SJCRH30 (cell line): ENCODE results near the gene NLE1. TPM values are rescaled to one million over a fixed set of nuclear protein-coding genes. Genes with fewer than 3 reads are reported as not detected.

Experiments used
- DNase-seq, 2 experiments: peaks; one replicate each; pipeline ENCODE4 v3.0.0-alpha.2; 2015 to 2020
- H3K27ac ChIP-seq: fragments of 250-450 bp; sonication (Bioruptor Pico); 2 replicates; pipeline ENCODE4 v1.5.1; 2020; ENCODE audit warnings: mild to moderate bottlenecking, moderate library complexity
- H3K27me3 ChIP-seq: fragments of 250-450 bp; sonication (Bioruptor Pico); 2 replicates; pipeline ENCODE4 v1.5.1; 2020; ENCODE audit warnings: mild to moderate bottlenecking, moderate library complexity
- H3K36me3 ChIP-seq: fragments of 250-450 bp; sonication (Bioruptor Pico); 2 replicates; pipeline ENCODE4 v1.5.1; 2020; ENCODE audit warnings: mild to moderate bottlenecking, moderate library complexity
- H3K4me1 ChIP-seq: fragments of 250-450 bp; sonication (Bioruptor Pico); 2 replicates; pipeline ENCODE4 v1.5.1; 2020; ENCODE audit warnings: mild to moderate bottlenecking, moderate library complexity
- H3K4me3 ChIP-seq: fragments of 250-450 bp; sonication (Bioruptor Pico); 2 replicates; pipeline ENCODE4 v1.5.1; 2020; ENCODE audit warnings: mild to moderate bottlenecking, moderate library complexity
- H3K9me3 ChIP-seq: fragments of 250-450 bp; sonication (Bioruptor Pico); replicated peaks from 2 replicates; pipeline ENCODE4 v1.5.1; 2020; ENCODE audit warnings: mild to moderate bottlenecking, moderate library complexity
- total RNA-seq: library from RNA; depleted of rRNA; stranded (reverse); fragments of >200 nt; shearing (Covaris generic); gene quantifications from 2 replicates; pipeline ENCODE4 v1.2.3, GENCODE V29; 2014; rRNA removed

NLE1 gene
- total RNA-seq, 1 experiment from 2014 or later, result 23.9 TPM

DNA sequence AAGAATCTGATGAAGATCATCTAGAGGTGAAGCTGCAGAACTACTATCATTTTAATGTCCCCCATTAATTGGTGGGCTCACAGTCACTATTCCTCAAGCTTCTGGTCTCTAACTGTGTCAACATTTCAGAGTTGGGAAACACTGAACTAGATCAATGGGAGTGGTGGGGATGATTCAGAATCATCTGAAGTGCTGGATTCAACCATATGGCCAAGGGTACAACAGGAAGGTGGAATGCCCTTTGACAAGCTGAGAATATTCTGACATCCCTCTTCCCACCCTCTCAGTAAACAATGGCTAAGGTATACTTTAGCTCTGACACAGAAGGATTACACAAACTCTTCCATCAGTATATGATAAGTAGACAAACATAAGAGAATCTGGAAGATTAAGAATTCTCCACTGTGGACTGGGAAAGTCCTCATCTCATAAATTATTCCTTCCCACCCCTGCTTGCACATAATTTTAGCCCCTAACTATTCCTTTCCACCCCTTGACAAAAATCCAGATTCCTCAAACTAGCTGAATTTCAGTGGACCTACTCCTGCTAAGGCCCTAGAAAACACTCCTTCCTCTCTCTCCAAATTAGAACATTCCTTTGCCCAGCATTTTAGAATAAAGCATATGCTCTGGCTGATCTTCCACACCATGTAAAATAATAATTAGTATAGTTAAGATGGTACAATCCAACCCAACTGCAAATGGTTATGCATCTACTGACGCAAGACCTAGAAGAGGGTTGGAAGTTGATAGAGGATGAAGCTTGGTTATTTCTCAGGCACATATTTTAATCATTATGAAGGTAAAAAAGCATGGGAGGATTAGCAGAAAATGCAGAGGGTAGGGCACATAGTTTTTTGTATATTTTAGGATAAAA is 62.3 kb downstream of the NLE1 start:
- no peaks in the 10 kb centered on the region for H3K9me3 ChIP-seq
- no peak overlapping the region for H3K27ac ChIP-seq
- H3K4me3 ChIP-seq, result no peak overlapping the region
- peaks cover 20% of the 10 kb centered on the region for H3K4me1 ChIP-seq
- no peaks in the 10 kb centered on the region for H3K27me3 ChIP-seq
- no peaks in the 10 kb centered on the region for H3K36me3 ChIP-seq
- DNase-seq, result no peak

Other genes starting within 250 kb of the NLE1 start
- 0.46 and 0.79 TPM in 2 replicates for gene CCT6B, start 180.8 kb downstream of the NLE1 start, total RNA-seq
- gene ZNF830, start 180.8 kb downstream of the NLE1 start, total RNA-seq, result 22.4 and 25.4 TPM in 2 replicates
- 81.6 and 90.6 TPM in 2 replicates for gene LIG3, start 161.8 kb downstream of the NLE1 start, total RNA-seq
- 10.9 and 13.7 TPM in 2 replicates for gene RFFL, start 78.6 kb downstream of the NLE1 start, total RNA-seq
- 8.2 and 9.7 TPM in 2 replicates for gene RAD51D, start 22.4 kb downstream of the NLE1 start, total RNA-seq
- gene FNDC8, start 20.7 kb downstream of the NLE1 start, total RNA-seq, result not detected in 2 replicates
- gene UNC45B, start 5.5 kb upstream of the NLE1 start, total RNA-seq, result 0.24 and 0.51 TPM in 2 replicates
- gene SLC35G3, start 52.1 kb upstream of the NLE1 start, total RNA-seq, result not detected in 2 replicates
- 1.5 and 2.5 TPM in 2 replicates for gene SLFN5, start 100.8 kb upstream of the NLE1 start, total RNA-seq
- gene SLFN11, start 231.3 kb upstream of the NLE1 start, total RNA-seq, result 16.5 and 18.6 TPM in 2 replicates